ENCODE measurements around the gene DOCK10.

DNA sequence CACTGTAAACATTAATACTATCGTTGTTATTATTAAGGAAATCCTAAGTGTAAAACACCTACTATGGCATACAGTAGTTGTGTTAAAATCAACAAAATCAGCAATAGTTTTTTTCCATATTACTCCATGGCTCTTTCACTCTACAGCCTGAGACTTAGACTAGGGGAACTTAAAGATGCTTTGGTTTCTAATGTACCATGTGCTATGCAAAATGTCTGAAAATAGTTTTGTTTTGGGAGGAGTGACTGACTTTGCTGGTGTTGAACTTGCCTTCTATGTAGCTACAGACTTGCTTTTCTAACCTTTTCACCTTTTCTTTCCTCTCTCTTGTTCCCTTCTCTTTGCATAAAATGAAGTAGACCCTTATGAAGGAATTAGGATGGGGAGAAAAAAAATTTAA is 167.1 kb downstream of the DOCK10 start:
- TF ChIP-seq POLR2A (IDR thresholded peaks at IDR 0.05; ENCODE audit: low read length) (no peak), GATA1 (IDR thresholded peaks at IDR 0.05; ENCODE audit: low read depth, low read length) (no peak)

Measured in erythroblast (primary cell).